NCI-H1105 treated with DMSO at 0.1 percent for 48 hours (cell line): ENCODE results near the gene RXRA.

ENCODE experiments used
- DNase-seq: peaks from one replicate; lab custom pipeline; 2025; lab: John Stamatoyannopoulos, UW

Gene RXRA

GRCh38 chr9:134414900-134415425 lies 88.7 kb downstream of the RXRA start:
- DNase-seq, result no peak

- no peak for DNase-seq
Measured at GRCh38 chr9:134416385-134417015, 90.2 kb downstream of the RXRA start.

- DNase-seq, result no peak
Measured at GRCh38 chr9:134418354-134418753, 92.1 kb downstream of the RXRA start.

- DNase-seq, result peak; percentile 26
Measured at GRCh38 chr9:134419000-134419683, 92.9 kb downstream of the RXRA start.

GRCh38 chr9:134419684-134420076 lies 93.4 kb downstream of the RXRA start:
- DNase-seq, result no peak

- no peak for DNase-seq
Measured at GRCh38 chr9:134420281-134420845, 94.1 kb downstream of the RXRA start.

- DNase-seq, result no peak
Measured at GRCh38 chr9:134420974-134421432, 94.7 kb downstream of the RXRA start.

- no peak for DNase-seq
Measured at GRCh38 chr9:134421888-134422287, 95.6 kb downstream of the RXRA start.

- no peak for DNase-seq
Measured at GRCh38 chr9:134422301-134423090, 96.2 kb downstream of the RXRA start.

- DNase-seq, result no peak
Measured at GRCh38 chr9:134423166-134423565, 96.9 kb downstream of the RXRA start.

- DNase-seq, result no peak
Measured at GRCh38 chr9:134423749-134424148, 97.5 kb downstream of the RXRA start.

GRCh38 chr9:134424818-134425217 lies 98.6 kb downstream of the RXRA start:
- DNase-seq, result peak; percentile 41

- DNase-seq, result no peak
Measured at GRCh38 chr9:134425401-134425800, 99.1 kb downstream of the RXRA start.

GRCh38 chr9:134425812-134426211 lies 99.6 kb downstream of the RXRA start:
- no peak for DNase-seq

GRCh38 chr9:134426436-134426835 lies 100.2 kb downstream of the RXRA start:
- no peak for DNase-seq

GRCh38 chr9:134427153-134427782 lies 101.0 kb downstream of the RXRA start:
- no peak for DNase-seq

GRCh38 chr9:134428559-134428958 lies 102.3 kb downstream of the RXRA start:
- DNase-seq, result no peak

- DNase-seq, result no peak
Measured at GRCh38 chr9:134429007-134429406, 102.8 kb downstream of the RXRA start.

- no peak for DNase-seq
Measured at GRCh38 chr9:134429481-134429880, 103.2 kb downstream of the RXRA start.

GRCh38 chr9:134431095-134431494 lies 104.8 kb downstream of the RXRA start:
- no peak for DNase-seq

- DNase-seq, result no peak
Measured at GRCh38 chr9:134431626-134432025, 105.4 kb downstream of the RXRA start.

- DNase-seq, result no peak
Measured at GRCh38 chr9:134432471-134432870, 106.2 kb downstream of the RXRA start.
